ENCODE results near the gene CACNA1G.

Gene CACNA1G

GRCh38 chr17:50533720-50534148 is 26.8 kb upstream of the CACNA1G start:
- Histone ChIP-seq H3K4me3 (no peak overlapping the region), H3K9me3 (no peaks in the 10 kb centered on the region), H3K27ac (no peak overlapping the region), H3K27me3 (peaks cover 2 to 60% of the 10 kb centered on the region in 2 donors), H3K4me1 (peaks cover 0 to 32% (median 17%) of the 10 kb centered on the region in 4 donors), H3K36me3 (peaks cover 0 to 8% (median 0%) of the 10 kb centered on the region in 3 donors)
- intact Hi-C loops (cut with DNase I; ENCODE audit: low total_unique reads), result no loop called here
- no peak for DNase-seq
- TF ChIP-seq CTCF (IDR thresholded peaks at IDR 0.05), result no peak

GRCh38 chr17:50534222-50534978 is 26.1 kb upstream of the CACNA1G start:
- intact Hi-C loops (cut with DNase I; ENCODE audit: low total_unique reads), result no loop called here
- H3K36me3 ChIP-seq, result peaks cover 0 to 10% (median 0%) of the 10 kb centered on the region in 3 donors
- no peaks in the 10 kb centered on the region for H3K9me3 ChIP-seq
- H3K27me3 ChIP-seq, result peaks cover 2 to 53% of the 10 kb centered on the region in 2 donors
- DNase-seq, result no peak
- H3K27ac ChIP-seq, result no peak overlapping the region
- no peak for TF ChIP-seq CTCF (IDR thresholded peaks at IDR 0.05)
- H3K4me3 ChIP-seq, result no peak overlapping the region
- peaks cover 0 to 32% (median 17%) of the 10 kb centered on the region in 4 donors for H3K4me1 ChIP-seq

- Histone ChIP-seq H3K27me3 (peaks cover 2 to 48% of the 10 kb centered on the region in 2 donors), H3K27ac (no peak overlapping the region), H3K4me1 (peaks cover 0 to 32% (median 17%) of the 10 kb centered on the region in 4 donors), H3K4me3 (no peak overlapping the region), H3K9me3 (no peaks in the 10 kb centered on the region), H3K36me3 (peaks cover 0 to 13% (median 0%) of the 10 kb centered on the region in 3 donors)
- TF ChIP-seq CTCF (IDR thresholded peaks at IDR 0.05), result no peak
- no peak for DNase-seq
- intact Hi-C loops (cut with DNase I; ENCODE audit: low total_unique reads), result no loop called here
Measured at GRCh38 chr17:50534979-50535326, 25.6 kb upstream of the CACNA1G start.

DNA sequence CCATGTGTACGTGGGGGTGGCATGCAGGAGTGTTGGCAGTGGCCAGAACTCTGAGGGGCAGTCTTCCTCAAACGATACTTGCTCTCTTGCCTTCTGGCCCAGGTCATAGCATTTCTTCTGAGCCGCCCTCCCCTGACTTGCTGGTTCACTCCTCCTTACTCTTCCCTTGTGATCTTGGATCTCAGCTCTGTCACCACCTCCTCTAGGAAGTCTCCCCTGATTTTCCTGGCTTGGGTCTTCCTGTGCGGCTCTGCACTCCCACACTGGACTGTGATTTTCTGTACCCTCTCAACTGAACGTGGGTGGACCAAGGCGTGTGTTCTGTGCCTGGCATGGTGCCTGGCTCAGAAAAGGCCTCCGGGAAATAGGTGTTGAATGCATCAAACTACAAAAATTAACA is 25.1 kb upstream of the CACNA1G start:
- H3K9me3 ChIP-seq, result no peaks in the 10 kb centered on the region
- no peak for TF ChIP-seq CTCF (IDR thresholded peaks at IDR 0.05)
- peaks cover 2 to 43% of the 10 kb centered on the region in 2 donors for H3K27me3 ChIP-seq
- intact Hi-C loops (cut with DNase I; ENCODE audit: low total_unique reads), result no loop called here
- no peak for DNase-seq
- H3K27ac ChIP-seq, result no peak overlapping the region
- H3K4me3 ChIP-seq, result no peak overlapping the region
- H3K4me1 ChIP-seq, result peaks cover 0 to 34% (median 17%) of the 10 kb centered on the region in 4 donors
- peaks cover 0 to 13% (median 0%) of the 10 kb centered on the region in 3 donors for H3K36me3 ChIP-seq

GRCh38 chr17:50536683-50537646 is 23.6 kb upstream of the CACNA1G start:
- peaks cover 0 to 43% (median 23%) of the 10 kb centered on the region in 4 donors for H3K4me1 ChIP-seq
- DNase-seq, result no peak
- intact Hi-C loops (cut with DNase I; ENCODE audit: low total_unique reads), result no loop called here

More at GRCh38 chr17:50536683-50537646, 23.6 kb upstream of the CACNA1G start:
- no peak overlapping the region for H3K27ac ChIP-seq
- H3K9me3 ChIP-seq, result no peaks in the 10 kb centered on the region
- H3K4me3 ChIP-seq, result no peak overlapping the region
- peaks cover 2 to 28% of the 10 kb centered on the region in 2 donors for H3K27me3 ChIP-seq
- no peak for TF ChIP-seq CTCF (IDR thresholded peaks at IDR 0.05)
- peaks cover 0 to 13% (median 0%) of the 10 kb centered on the region in 3 donors for H3K36me3 ChIP-seq

Data from tibial artery (tissue), 4 donors.